Fibroblast of the conjunctiva (primary cell): ENCODE data around the gene IPCEF1.
A peak's percentile ranks its signal among the peaks of the same experiment; 100 is the strongest.
"Not testable (repeated sequence)": the region's sequence is repeated elsewhere in the genome, so short reads cannot be mapped to it uniquely, and the experiment has no call there.

ENCODE experiments used
- DNase-seq: peaks from one replicate; pipeline ENCODE4 v3.0.0-alpha.2; 2010; ENCODE audit warnings: low read depth

IPCEF1 gene

DNA sequence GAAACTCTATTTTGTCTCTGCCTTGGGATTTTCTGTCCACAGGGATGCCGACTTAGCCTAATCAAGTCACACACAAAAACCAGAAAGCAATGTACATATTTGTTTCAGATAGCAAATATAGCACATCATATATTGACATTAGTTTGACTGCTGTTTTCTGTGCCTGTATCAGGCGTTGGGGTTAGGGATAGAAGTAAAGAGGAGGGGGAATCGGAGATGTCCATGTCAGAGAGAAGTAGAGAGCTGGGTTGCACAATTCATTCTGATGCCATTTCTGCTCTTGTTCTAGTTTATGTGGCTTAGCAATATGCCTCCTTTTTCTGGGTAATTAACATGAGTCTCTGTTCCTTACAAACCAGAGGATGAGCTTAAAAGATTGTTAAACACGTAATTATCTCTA, 14.7 kb upstream of the IPCEF1 start:
- no peak for DNase-seq

DNA sequence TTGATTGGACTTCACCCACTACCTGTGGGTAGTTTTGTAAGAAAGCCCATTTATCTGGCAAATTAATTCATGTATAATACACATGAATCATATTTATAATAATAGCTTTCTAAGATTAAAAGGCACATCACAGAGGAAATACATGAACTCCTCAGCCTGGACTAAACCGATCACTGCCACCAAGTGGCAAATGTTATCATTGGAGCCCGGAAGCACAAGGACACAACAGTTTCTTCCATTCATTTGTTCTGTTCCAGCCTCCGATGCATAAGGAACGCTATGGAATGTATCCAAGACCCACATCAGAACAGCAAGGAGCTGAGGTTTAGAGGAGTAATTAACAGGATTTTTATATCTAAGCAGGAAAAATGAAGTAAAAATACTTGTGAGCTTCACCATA, 13.9 kb upstream of the IPCEF1 start:
- DNase-seq: peak; percentile 30

DNA sequence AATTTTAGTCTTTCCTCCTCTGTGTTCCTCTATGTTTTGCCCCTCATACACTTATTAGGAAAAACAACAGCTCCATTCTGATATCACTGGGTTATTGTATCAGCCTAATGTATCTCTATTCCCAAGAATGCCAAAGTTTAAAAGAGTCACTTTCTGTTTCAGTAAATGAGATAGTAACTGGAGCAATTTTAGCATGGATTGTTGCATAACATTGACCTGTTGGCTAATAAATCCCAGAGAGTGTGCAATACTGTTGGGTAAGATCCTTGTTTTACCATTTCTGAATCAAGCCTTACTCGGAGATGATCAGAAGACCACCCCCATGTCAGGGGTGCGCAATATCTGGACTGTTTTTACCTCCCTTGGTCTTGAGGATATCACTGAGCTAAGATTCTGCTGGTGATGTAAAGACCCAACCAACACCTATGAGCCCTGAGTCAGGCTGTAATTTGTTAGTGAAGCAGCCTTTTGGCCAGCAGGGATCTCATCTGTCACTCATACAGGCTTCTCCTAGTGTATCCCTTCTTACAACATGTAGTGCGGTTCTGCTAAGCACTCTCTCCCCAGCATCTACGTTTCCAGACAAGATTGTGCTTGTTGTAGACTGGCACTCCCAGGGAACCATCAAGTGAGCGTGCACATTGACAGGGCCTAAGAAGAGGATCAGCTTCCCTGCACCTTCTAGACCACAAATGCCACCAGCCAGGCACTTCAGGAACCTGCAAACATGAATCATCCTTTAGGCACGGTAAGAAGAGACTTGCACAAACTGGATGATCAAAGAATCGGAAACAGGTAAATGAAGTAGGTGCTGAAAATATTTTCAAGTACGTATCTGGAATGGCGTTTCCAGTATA, 11.5 kb upstream of the IPCEF1 start:
- no peak for DNase-seq

DNA sequence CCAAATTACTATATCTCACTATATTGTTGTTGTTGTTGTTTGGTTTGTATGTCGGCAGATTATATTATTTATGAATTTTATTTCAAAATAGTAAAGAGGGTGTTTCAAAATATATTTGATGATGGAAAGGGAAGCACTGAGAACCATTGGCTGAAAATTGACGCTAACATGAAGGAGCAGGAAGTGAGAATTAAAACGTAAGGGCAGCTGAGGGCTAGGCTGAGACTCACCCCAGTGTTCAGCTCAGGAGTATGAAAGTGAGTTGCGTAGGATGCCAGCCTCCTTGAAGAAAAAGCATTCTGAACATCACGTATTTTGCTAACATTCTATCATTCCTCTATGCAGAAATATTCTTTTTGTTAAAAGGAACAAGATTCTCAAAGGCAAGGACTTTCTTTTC, 10.7 kb upstream of the IPCEF1 start:
- no peak for DNase-seq

DNA sequence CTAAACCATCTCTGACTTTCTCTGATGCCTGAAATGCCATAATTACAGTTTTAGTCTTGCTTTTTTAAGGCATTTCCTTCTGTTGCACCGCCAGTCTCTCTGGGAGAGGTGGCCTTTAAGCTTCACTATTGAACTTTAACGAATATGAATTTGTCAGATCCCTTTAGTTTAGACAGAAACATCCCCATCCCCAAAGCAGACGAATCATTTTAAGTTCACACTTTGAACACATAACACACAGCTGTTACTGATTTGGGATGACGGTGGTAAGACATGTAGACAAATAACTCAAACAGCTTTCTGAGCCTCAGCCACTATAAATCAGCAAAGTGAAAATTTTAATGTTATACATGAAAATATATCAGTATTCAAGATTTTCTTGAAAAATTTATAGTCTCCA, 7.2 kb upstream of the IPCEF1 start:
- no peak for DNase-seq

DNA sequence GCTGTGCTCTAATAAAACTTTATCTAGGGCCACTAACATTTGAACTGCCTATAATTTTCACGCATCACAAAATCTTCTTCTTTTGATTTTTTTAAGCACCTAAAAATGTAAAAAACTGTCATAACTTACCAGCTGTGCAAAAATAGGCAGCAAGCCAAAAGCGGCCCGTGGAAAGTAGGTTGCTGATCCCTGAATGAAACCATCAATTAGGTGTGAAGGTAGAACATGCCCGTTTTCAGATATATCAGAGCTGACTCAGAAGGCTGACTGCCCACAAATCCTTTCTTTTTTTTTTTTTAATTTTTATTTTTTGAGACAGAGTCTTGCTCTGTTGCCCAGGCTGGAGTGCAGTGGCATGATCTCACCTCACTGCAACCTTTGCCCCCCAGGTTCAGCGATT, 4.9 kb upstream of the IPCEF1 start:
- no peak for DNase-seq

DNA sequence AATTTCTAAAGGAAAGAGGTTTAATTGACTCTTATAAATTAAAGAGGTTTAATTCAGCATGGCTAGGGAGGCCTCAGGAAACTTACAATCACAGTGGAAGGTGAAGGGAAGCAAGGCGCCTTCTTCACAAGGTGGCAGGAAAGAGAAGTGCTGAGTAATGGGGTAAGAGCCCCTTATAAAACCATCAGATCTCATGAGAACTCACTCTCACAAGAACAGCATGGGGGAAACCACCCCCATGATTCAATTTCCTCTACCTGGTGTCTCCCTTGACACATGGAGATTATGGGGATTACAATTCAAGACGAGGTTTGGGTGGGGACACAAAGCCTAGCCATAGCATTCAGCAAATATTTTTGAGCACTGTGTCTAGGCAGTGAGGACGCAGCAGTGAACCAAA, 3.9 kb upstream of the IPCEF1 start:
- no peak for DNase-seq

DNA sequence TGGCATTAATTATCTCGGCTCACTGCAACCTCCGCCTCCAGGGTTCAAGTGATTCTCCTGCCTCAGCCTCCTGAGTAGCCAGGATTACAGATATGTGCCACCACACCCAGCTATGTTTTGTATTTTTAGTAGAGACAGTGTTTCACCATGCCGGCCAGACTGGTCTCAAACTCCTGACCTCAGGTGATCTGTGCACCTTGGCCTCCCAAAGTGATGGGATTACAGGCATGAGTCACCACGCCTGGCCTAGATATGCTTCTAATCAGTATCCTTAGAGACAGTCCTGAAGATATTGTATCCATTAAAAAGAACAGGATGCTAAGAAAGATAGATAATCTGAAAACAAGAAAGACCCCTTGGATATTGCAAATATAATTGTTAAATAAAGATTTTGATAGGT, 3.1 kb upstream of the IPCEF1 start:
- DNase-seq: no peak

DNA sequence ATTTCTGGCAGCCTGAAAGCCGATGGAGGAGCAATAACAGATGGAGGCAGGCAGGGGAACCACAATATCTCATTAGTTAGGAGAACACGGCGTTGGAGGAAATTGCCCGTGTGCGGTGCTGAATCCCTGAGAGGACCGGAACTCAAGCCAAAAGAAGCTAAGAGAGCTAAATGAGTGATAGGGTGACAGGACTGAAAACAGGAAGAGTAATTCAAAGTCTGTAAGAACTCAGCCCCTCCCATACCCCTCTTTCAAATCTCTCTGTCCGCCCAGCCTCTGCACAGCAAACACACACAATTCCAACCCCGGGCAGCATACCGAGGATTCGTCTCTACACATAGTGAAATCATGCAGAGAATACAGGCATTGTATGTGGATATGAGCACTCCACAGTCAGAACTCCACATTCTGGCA, 2.6 kb upstream of the IPCEF1 start:
- no peak for DNase-seq

DNA sequence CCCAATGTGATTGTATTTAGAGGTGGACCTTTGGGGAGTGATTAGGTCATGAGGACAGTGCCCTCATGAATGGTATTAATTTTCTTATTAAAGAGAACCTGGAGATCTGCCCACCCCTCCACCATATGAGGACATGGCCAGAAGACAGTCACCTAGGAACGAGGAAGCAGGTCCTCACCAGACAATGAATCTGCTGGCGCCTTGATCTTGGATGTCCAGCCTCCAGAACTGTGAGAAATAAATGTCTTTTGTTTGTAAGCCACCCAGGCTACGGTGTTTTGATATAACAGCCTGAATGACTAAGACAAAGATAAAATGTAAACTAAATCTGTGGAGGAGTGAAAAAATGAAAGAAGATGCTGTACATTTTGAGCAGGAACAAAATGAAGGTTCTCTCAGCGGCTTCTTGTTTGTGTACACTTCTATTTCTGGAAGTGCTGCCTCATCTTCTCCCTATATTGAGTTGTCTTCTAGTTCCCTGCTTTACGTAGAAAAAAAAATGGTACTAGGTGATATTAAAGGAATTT, 1.5 kb upstream of the IPCEF1 start:
- DNase-seq: no peak

DNA sequence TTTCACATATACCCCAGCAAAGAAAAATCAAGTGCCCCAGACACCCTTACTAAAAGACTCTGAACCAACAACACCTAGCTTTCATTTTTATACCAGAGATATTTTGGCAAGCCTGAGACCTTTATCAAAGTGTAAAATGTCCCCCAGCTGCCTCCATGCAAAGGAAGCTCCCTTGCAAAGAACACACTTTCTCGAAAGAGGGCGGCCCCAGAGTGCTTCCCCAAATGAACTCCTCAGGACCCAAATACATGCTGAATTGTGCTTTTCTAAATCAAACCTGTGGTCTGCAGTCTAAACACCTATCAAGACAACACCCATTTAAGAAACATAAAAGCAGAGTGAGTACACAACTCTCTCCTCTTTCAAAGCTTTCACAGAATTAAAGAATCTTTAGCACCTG, 490 bp downstream of the IPCEF1 start:
- no peak for DNase-seq

DNA sequence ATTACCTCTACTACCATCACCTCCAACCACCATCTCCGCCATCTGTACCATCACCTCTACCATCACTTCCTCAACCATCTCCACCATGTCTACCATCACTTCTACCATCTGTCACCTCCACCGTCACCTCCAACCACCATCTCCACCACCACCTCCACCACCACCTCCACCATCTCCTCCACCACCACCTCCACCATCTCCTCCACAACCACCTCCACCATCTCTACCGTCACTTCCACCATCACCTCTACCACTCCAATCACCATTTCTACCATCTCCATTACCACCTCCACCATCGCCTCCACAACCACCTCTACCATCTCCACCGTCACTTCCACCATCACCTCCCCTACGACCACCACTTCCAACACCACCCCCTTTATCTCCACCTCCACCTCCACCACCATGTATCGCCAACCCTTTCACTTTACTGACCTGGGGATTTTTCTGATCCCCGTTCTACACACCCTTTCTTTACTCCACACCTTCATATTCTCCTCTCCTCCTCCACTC, 2.3 kb downstream of the IPCEF1 start:
- DNase-seq: no peak

DNA sequence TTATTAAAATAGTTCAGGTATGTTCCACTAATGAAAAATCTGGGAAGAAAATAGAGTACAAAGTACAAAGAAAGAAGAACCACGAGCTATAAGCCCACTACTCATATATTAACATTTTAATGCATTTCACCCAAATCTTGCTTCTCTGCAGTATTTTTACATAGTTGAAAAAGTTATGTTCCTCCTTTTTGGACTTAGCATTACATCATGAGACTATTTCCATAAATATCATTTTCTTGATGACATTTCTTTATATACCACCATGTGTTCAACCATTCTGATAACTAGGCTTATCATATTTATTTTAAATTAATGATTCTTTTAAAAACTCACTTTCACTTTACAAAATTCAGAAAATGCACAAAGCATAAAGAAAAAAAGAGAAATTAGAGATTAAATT, 3.0 kb downstream of the IPCEF1 start:
- no peak for DNase-seq

DNA sequence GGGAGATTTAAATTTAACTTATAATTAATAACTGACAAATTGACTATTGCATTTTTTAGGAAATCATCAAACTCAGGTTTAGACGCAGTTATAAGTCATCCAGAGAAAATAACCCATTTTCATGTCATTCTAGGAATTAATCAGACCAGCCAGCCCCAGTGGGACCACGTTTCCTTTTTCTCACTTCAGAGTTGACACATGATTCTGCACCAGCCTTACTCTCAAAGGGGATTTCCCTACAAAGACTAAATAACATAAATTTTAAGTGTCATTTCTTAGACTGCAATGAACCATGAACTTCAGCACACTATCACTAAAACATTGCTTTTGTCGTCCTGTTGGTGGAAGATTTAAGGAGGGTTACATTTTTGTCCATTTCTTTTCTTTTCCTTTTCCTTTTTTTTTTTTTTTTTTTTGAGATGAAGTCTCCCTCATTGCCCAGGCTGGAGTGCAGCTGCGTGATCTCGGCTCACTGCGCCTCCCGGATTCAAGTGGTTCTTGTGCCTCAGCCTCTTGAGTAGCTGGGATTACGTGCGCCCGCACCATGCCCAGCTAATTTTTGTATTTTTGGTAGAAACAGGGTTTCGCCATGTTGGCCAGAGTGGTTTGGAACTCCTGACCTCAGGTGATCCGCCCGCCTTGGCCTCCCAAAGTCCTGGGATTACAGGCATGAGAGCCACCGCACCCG, 3.6 kb downstream of the IPCEF1 start:
- DNase-seq: no peak

DNA sequence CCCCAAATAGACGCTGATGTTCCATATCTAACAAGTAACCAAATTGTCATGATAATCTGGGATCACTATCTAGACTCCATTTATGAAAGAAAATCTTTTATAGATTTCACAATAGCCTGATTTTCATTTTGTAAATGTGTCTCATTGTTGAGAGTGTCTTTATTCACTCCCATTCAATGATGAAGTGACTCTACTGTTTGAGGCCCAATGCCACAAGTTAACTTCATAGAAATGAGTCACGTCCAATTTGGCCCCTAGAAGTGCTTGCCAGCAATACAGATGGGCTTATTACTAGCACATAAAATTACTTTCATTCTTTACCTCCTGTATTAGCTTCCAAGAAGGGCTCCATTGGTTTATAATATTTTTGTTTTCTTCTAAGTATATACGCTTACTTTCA, 6.3 kb downstream of the IPCEF1 start:
- DNase-seq: no peak

DNA sequence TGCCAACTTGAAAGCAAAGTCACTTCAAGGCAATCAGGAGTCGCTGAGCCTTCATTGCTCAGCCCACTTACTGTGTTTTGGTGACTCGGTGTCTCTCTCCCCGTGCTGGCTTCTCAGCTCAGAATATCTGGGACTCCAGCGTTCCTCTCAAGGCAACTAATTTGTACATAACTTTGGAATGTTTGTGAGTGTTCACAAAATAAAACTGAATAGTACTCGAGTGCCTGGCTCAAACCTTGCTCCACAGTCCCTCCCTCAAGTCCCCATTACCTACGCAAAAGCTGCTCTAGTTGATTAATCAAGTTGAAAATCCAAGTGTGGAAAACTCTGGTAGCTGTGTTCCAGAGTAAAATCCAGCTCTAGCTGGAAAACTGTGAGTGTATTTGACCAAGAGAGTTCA, 8.6 kb downstream of the IPCEF1 start:
- no peak for DNase-seq

DNA sequence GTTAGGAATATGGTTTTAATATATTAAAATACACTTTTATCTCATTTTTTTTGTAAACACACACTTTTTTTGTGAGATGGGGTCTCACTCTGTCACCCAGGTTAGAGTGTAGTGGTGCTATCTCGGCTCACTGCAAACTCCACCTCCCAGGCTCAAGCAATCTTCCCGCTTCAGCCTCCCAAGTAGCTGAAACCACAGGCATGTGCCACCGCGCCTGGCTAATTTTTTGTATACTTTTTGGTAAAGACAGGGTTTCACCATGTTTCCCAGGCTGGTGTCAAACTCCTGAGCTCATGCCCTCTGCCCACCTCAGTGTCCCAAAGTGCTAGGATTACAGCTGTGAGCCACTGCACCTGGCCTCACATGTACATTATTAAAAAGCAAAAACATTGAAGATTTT, 10.8 kb downstream of the IPCEF1 start:
- no peak for DNase-seq

DNA sequence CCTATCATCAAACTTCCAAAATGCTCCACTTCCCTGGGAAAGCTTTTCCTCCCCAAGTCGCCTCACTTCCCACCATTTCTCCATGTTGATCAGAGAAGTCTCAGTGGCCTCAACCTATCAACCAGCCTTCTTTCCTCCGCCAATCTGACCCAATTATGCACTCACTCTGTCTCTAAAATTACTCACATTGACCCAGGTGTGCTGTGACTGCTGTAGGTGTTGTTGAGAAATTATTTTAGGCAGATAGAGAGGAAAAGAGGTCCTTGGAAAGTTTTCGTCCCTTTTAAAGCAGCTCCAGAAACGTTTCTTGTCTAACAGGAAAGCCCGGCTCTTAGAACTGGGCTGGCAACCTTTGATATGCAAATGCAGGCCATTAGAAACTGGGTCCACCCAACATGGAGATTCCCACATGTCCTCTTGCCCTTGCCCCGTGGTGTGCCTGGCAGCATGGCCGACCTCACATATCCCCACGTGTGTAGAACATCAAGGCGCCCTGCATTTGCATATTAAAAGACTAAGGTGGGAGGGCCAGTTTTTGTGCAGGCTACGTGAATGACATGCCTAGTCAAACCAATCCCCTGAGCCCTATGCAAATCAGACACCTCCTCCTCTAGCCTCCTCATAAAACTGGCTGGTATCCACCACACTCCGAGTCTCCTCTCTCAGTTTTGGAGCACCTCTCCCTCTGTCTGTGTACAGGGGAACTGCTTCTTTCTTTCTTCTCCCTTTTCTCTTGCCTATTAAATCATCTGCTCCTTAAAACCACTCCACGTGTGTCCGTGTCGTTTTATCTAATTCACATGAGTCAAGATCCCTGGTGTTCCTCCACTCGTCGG, 12.9 kb downstream of the IPCEF1 start:
- no peak for DNase-seq

DNA sequence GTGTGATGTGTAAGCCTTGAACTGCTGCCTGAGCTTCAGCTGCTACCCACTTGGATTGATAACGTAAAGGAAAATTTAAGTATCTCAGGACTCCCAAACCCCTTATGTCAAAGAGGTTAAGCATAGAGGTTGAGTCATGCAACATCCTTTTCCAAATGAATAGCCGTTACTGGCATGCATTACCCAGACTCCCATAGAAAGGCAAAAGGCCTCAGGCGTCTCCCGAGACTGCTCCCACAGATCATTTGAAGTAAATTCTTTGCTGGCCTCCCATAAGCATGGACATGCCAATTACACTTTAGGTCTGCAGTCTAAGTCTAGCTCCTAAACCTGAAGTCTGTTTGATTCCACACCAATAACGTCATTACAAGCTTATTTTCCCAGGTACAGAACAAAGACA, 14.7 kb downstream of the IPCEF1 start:
- DNase-seq: no peak

DNA sequence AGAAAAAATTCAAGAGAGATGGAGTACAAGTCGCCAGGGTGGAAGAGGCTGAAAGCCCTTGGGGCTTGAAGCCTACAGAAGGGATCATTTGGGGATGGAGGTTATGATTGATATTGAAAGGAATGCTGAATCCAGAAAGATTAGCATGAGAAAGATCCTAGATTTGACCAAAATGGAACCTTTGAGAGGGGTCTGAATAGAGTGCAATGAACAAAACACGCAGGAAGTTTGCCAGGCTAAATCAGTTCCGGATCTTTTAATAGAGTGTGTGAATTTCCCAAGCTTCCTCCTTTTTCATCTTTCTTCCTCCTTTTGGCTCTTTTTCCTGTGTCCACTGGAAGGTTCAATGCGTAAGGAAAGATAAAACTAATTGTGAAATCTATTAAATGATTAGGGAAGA, 15.3 kb downstream of the IPCEF1 start:
- DNase-seq: no peak

DNA sequence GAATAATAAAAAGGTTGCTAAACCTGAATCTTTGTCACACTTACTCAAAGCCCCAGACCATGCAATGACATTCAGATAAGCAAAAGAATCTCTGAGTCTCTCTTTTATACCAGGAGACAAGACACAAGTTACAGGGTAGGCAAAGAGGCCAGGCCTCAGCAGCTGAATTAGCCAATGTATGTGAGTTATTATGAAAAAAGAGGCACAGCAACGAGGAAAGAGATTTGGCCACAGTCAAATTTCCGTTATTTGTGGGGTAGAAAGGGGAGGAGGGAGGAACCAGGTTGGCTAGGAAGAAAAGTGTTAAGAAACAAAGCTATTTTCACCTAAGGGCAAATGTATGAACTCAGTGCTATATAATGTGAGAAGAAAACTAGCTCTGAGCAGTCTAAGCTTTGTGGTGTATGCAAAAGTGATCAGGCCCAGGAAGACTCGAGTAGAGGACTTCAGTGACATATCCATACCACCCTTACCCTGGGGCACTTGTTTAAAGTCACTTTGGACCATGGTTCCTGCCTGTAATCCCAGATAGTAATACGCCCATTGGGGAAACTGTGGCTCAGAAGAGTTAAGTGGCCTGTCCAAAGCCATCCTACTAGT, 19.1 kb downstream of the IPCEF1 start:
- no peak for DNase-seq

DNA sequence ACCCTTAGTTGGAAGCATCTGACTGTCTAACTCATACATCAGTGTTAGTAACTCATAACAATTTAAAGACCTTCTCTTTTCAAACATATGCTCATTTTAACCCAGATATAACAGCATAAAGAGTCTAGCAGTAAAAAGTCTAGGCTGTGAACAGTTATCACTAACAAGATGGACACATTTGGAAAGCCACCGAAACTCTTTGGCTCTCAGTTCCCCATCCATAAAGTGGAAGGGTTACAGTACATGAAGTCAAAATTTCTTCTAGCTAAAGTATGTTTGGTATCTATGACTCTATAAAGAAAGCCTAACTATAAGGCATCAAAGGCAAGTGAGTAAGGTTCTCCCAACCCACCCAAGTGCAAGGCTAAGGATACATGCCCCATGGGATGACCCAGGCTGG, 22.5 kb downstream of the IPCEF1 start:
- not testable (repeated sequence) for DNase-seq
